GM12878 (cell line): ENCODE results near the gene LMBRD1. TPM values are rescaled to one million over a fixed set of nuclear protein-coding genes. Genes with fewer than 3 reads are reported as not detected.

Experiments used
- CEBPZ ChIP-seq: fragments of 150-350 bp; IDR thresholded peaks from 2 replicates; pipeline ENCODE4 v1.6.1; 2016; ENCODE audit warnings: low read depth, low read length
- CHD1 ChIP-seq: IDR thresholded peaks from 2 replicates; pipeline ENCODE4 v1.6.1; 2012; ENCODE audit warnings: low read depth, low read length, improper control_type of control experiment
- CHD4 ChIP-seq: fragments of 200-600 bp; sonication (generic); IDR thresholded peaks from 2 replicates; pipeline ENCODE4 v1.6.1; 2016; ENCODE audit warnings: mild to moderate bottlenecking
- CREB1 ChIP-seq: IDR thresholded peaks from 2 replicates; pipeline ENCODE4 v1.6.1; 2012; ENCODE audit warnings: low read depth, mild to moderate bottlenecking, inconsistent platforms
- FOS ChIP-seq: IDR thresholded peaks from 3 replicates; pipeline ENCODE4 v1.6.1; 2011; ENCODE audit warnings: borderline replicate concordance; ENCODE audit not compliant: insufficient read length; ENCODE audit errors: extremely low read depth
- GATAD2B ChIP-seq: fragments of 450-650 bp; conservative IDR thresholded peaks from 2 replicates; pipeline ENCODE4 v1.6.1; 2017; ENCODE audit warnings: low read depth, mild to moderate bottlenecking, moderate library complexity
- MEF2B ChIP-seq: fragments of 450-650 bp; IDR thresholded peaks from 2 replicates; pipeline ENCODE4 v1.6.1; 2018; ENCODE audit warnings: mild to moderate bottlenecking, moderate library complexity; ENCODE audit not compliant: partially characterized antibody, poor library complexity, severe bottlenecking
- MLLT1 ChIP-seq: fragments of 450-650 bp; IDR thresholded peaks from 2 replicates; pipeline ENCODE4 v1.6.1; 2016; ENCODE audit warnings: mild to moderate bottlenecking
- NBN ChIP-seq: fragments of 450-650 bp; IDR thresholded peaks from 2 replicates; pipeline ENCODE4 v1.6.1; 2016
- NFXL1 ChIP-seq: fragments of 450-650 bp; IDR thresholded peaks from 2 replicates; pipeline ENCODE4 v1.6.1; 2017; ENCODE audit warnings: antibody characterized with exemption, mild to moderate bottlenecking, borderline replicate concordance
- NR2F1 ChIP-seq: fragments of 450-650 bp; conservative IDR thresholded peaks from 2 replicates; pipeline ENCODE4 v1.6.1; 2017; ENCODE audit warnings: mild to moderate bottlenecking
- PAX5 ChIP-seq: IDR thresholded peaks from 2 replicates; pipeline ENCODE4 v1.6.1; 2011; ENCODE audit warnings: low read depth, low read length, borderline replicate concordance
- PKNOX1 ChIP-seq: fragments of 450-650 bp; IDR thresholded peaks from 2 replicates; pipeline ENCODE4 v1.6.1; 2016; ENCODE audit warnings: mild to moderate bottlenecking
- PML ChIP-seq: IDR thresholded peaks from 2 replicates; pipeline ENCODE4 v1.6.1; 2012; ENCODE audit warnings: low read length, inconsistent platforms
- PRDM15 ChIP-seq: fragments of 450-650 bp; formaldehyde crosslinking; IDR thresholded peaks from 2 replicates; pipeline ENCODE4 v1.4.0; 2020; ENCODE audit warnings: mild to moderate bottlenecking, moderate library complexity
- RAD51 ChIP-seq: fragments of 450-650 bp; IDR thresholded peaks from 2 replicates; pipeline ENCODE4 v1.6.1; 2016; ENCODE audit warnings: moderate library complexity, mild to moderate bottlenecking, inconsistent platforms
- RBBP5 ChIP-seq: fragments of 200-600 bp; sonication (generic); conservative IDR thresholded peaks from 2 replicates; pipeline ENCODE4 v1.6.1; 2016
- SIX5 ChIP-seq: IDR thresholded peaks from 2 replicates; pipeline ENCODE4 v1.6.1; 2011; ENCODE audit warnings: mild to moderate bottlenecking, low read depth, low read length, moderate library complexity; ENCODE audit not compliant: severe bottlenecking
- SMAD1 ChIP-seq: fragments of 450-650 bp; IDR thresholded peaks from 2 replicates; pipeline ENCODE4 v1.6.1; 2018; ENCODE audit warnings: mild to moderate bottlenecking, low read depth; ENCODE audit not compliant: partially characterized antibody
- SMAD5 ChIP-seq: IDR thresholded peaks from 2 replicates; pipeline ENCODE4 v1.6.1; 2016; ENCODE audit warnings: antibody characterized with exemption, low read depth
- SREBF2 ChIP-seq: IDR thresholded peaks from 2 replicates; pipeline ENCODE4 v1.6.1; 2012; ENCODE audit warnings: mild to moderate bottlenecking, low read length
- YBX1 ChIP-seq: fragments of 450-650 bp; IDR thresholded peaks from 2 replicates; pipeline ENCODE4 v1.6.1; 2016; ENCODE audit warnings: antibody characterized with exemption
- ZBED1 ChIP-seq: IDR thresholded peaks from 2 replicates; pipeline ENCODE4 v1.6.1; 2016; ENCODE audit warnings: borderline replicate concordance
- ZNF24 ChIP-seq: fragments of 450-650 bp; IDR thresholded peaks from 2 replicates; pipeline ENCODE4 v1.6.1; 2017; ENCODE audit warnings: antibody characterized with exemption, mild to moderate bottlenecking
- polyA plus RNA-seq, 11 experiments: library from polyadenylated mRNA; depleted of rRNA in 4 of 11; unstranded in 6 of 11; stranded (reverse) in 5 of 11; fragments of >200 nt; fragmentation: Nextera tagmentation in 4 of 11; fragmentation: Illumina TruSeq in 1 of 11; extraction: Ambion mirVana in 4 of 11; extraction: Trizol in 1 of 11; gene quantifications; 1 replicate in 1 of 11; 2 replicates in 10 of 11; pipeline versions ENCODE4 v1.2.1 to v1.2.3, GENCODE V29; 2011 to 2016; ENCODE audit warnings: inconsistent platforms in 2 of 11, missing spikeins in 2 of 11, low read depth in 1 of 11
- total RNA-seq, 4 experiments: library from RNA; depleted of rRNA in 3 of 4; stranded (reverse); fragments of >200 nt in 3 of 4; fragmentation: Illumina TruSeq in 1 of 4; extraction: Trizol in 1 of 4; gene quantifications; 2 replicates each; pipeline versions ENCODE4 v1.2.1 to v1.2.3, GENCODE V29; 2013 to 2021

The LMBRD1 gene
- total and polyA plus RNA-seq, 10 of the 15 experiments (the other 5 are each of a cell fraction or from before 2014, with no cell fraction given): 20.0 to 82.1 (median 27.2) TPM

GRCh38 chr6:69796073-69796641 is 653 bp downstream of the LMBRD1 start (continued):
- TF ChIP-seq CEBPZ: no peak
- no peak for TF ChIP-seq CHD4
- TF ChIP-seq SIX5: no peak
- peak; percentile 21; the same call in 1 of the 2 replicates for TF ChIP-seq PML
- TF ChIP-seq MEF2B: no peak
- TF ChIP-seq NFXL1: no peak
- 0 out of 2 replicates have a peak, but pooled peaks have one; percentile 26 for TF ChIP-seq RBBP5
- no peak for TF ChIP-seq YBX1
- TF ChIP-seq CHD1: peak; percentile 27; the same call in 1 of the 2 replicates
- 0 out of 2 replicates have a peak, but pooled peaks have one; percentile 16 for TF ChIP-seq RAD51
- no peak for TF ChIP-seq FOS
- no peak for TF ChIP-seq NR2F1
- TF ChIP-seq CREB1: peak; percentile 78
- TF ChIP-seq ZNF24: no peak
- no peak; the same call in 1 of the 2 replicates for TF ChIP-seq SMAD5
- peak; percentile 28 for TF ChIP-seq NBN
- no peak for TF ChIP-seq PRDM15 (CRISPR knock-in tag)
- TF ChIP-seq MLLT1: peak; percentile 45; the same call in 1 of the 2 replicates
- TF ChIP-seq GATAD2B: no peak
- peak; percentile 19 for TF ChIP-seq SMAD1
- TF ChIP-seq PKNOX1: no peak
- no peak for TF ChIP-seq ZBED1
- TF ChIP-seq PAX5: no peak
- no peak for TF ChIP-seq SREBF2
